HepG2 (cell line): ENCODE data around the gene CDHR5. TPM values are rescaled to one million over a fixed set of nuclear protein-coding genes. Genes with fewer than 3 reads are reported as not detected.

Experiments used
- EED ChIP-seq: sonication (generic); formaldehyde crosslinking; IDR thresholded peaks from 2 replicates; pipeline ENCODE4 v1.5.0; 2020; ENCODE audit warnings: mild to moderate bottlenecking, missing genetic modification reagents
- FOXA1 ChIP-seq, 2 experiments: fragments of 450-650 bp in 1 of 2; sonication (generic) in 1 of 2; formaldehyde crosslinking in 1 of 2; IDR thresholded peaks; 2 replicates each; pipeline versions ENCODE4 v1.4.0 to v1.6.1; 2016 to 2020; ENCODE audit warnings: missing genetic modification reagents in 1 of 2
- HOXA3 ChIP-seq: sonication (generic); formaldehyde crosslinking; IDR thresholded peaks from 2 replicates; pipeline ENCODE4 v1.5.0; 2020; ENCODE audit warnings: missing genetic modification reagents
- RARA ChIP-seq: IDR thresholded peaks from 2 replicates; pipeline ENCODE4 v1.6.1; 2016; ENCODE audit warnings: missing genetic modification reagents, missing compliant biosample characterization
- SP4 ChIP-seq: sonication (generic); formaldehyde crosslinking; IDR thresholded peaks from 2 replicates; pipeline ENCODE4 v1.8.1; 2023; ENCODE audit warnings: mild to moderate bottlenecking, missing genetic modification reagents
- ZFY ChIP-seq: sonication (generic); formaldehyde crosslinking; IDR thresholded peaks from 2 replicates; pipeline ENCODE4 v1.4.0; 2020; ENCODE audit warnings: missing genetic modification reagents
- ZMYM4 ChIP-seq: sonication (generic); formaldehyde crosslinking; IDR thresholded peaks from 2 replicates; pipeline ENCODE4 v1.8.1; 2023; ENCODE audit warnings: mild to moderate bottlenecking, missing genetic modification reagents
- ZNF256 ChIP-seq: sonication (generic); formaldehyde crosslinking; conservative IDR thresholded peaks from 2 replicates; pipeline ENCODE4 v1.4.0; 2020; ENCODE audit warnings: missing genetic modification reagents
- ZNF557 ChIP-seq: sonication (generic); formaldehyde crosslinking; IDR thresholded peaks from 2 replicates; pipeline ENCODE4 v1.4.0; 2020; ENCODE audit warnings: missing genetic modification reagents
- ZNF878 ChIP-seq: sonication (generic); formaldehyde crosslinking; IDR thresholded peaks from 2 replicates; pipeline ENCODE4 v1.8.1; 2023; ENCODE audit warnings: mild to moderate bottlenecking, missing genetic modification reagents, moderate library complexity
- polyA plus RNA-seq, 8 experiments: library from polyadenylated mRNA; depleted of rRNA in 3 of 8; stranded (reverse) in 7 of 8; unstranded in 1 of 8; fragments of >200 nt; fragmentation: Illumina TruSeq in 4 of 8; extraction: Trizol in 4 of 8; gene quantifications; 2 replicates each; pipeline versions ENCODE4 v1.2.1 to v1.2.3, GENCODE V29; 2011 to 2016; ENCODE audit warnings: low read depth in 4 of 8, missing spikeins in 1 of 8, mixed read lengths in 1 of 8; ENCODE audit not compliant: insufficient read depth in 1 of 8
- total RNA-seq, 5 experiments: library from RNA; depleted of rRNA; stranded (reverse); fragments of >200 nt; fragmentation: Illumina TruSeq; extraction: Trizol; gene quantifications; 2 replicates each; pipeline ENCODE4 v1.2.3, GENCODE V29; 2016; ENCODE audit warnings: low read depth in 1 of 5
- TF ChIP-seq, protein P1 (sequence below): sonication (generic); formaldehyde crosslinking; IDR thresholded peaks from 2 replicates; pipeline ENCODE4 v1.4.0; 2020; ENCODE audit warnings: mild to moderate bottlenecking, missing genetic modification reagents
- TF ChIP-seq, protein P2 (sequence below): sonication (generic); formaldehyde crosslinking; conservative IDR thresholded peaks from 2 replicates; pipeline ENCODE4 v1.4.0; 2020; ENCODE audit warnings: missing genetic modification reagents
- TF ChIP-seq, protein P3 (sequence below): sonication (generic); formaldehyde crosslinking; IDR thresholded peaks from 2 replicates; pipeline ENCODE4 v1.4.0; 2020; ENCODE audit warnings: missing genetic modification reagents, borderline replicate concordance
- TF ChIP-seq, protein P4 (sequence below): sonication (generic); formaldehyde crosslinking; IDR thresholded peaks from 2 replicates; pipeline ENCODE4; 2020; ENCODE audit warnings: missing genetic modification reagents, mild to moderate bottlenecking, borderline replicate concordance

CDHR5 gene
- total and polyA plus RNA-seq, 2 of the 13 experiments (the other 11 are each of a cell fraction or from before 2014, with no cell fraction given): 0.46 to 0.71 TPM

DNA sequence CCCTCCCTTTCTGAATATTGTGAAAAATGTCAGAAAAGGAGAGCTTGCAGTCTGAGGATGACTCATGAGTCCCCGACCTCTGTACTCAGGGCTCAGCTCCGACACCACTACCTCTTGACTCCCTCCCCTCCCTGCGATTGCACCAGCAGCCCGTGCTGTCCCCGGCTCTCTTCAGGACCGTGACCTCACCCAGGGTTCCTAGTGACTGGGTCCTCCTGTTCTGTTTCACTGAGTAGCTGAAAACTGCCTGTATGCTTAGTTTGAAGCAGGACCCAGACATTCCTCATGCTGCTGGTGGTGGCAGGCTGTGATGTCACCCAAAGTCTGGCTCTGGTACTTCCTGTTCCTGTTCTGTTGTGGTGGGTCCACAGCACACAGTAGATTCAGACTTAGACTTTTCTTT is 36.8 kb downstream of the CDHR5 start (continued):
- TF ChIP-seq, protein P1, sequence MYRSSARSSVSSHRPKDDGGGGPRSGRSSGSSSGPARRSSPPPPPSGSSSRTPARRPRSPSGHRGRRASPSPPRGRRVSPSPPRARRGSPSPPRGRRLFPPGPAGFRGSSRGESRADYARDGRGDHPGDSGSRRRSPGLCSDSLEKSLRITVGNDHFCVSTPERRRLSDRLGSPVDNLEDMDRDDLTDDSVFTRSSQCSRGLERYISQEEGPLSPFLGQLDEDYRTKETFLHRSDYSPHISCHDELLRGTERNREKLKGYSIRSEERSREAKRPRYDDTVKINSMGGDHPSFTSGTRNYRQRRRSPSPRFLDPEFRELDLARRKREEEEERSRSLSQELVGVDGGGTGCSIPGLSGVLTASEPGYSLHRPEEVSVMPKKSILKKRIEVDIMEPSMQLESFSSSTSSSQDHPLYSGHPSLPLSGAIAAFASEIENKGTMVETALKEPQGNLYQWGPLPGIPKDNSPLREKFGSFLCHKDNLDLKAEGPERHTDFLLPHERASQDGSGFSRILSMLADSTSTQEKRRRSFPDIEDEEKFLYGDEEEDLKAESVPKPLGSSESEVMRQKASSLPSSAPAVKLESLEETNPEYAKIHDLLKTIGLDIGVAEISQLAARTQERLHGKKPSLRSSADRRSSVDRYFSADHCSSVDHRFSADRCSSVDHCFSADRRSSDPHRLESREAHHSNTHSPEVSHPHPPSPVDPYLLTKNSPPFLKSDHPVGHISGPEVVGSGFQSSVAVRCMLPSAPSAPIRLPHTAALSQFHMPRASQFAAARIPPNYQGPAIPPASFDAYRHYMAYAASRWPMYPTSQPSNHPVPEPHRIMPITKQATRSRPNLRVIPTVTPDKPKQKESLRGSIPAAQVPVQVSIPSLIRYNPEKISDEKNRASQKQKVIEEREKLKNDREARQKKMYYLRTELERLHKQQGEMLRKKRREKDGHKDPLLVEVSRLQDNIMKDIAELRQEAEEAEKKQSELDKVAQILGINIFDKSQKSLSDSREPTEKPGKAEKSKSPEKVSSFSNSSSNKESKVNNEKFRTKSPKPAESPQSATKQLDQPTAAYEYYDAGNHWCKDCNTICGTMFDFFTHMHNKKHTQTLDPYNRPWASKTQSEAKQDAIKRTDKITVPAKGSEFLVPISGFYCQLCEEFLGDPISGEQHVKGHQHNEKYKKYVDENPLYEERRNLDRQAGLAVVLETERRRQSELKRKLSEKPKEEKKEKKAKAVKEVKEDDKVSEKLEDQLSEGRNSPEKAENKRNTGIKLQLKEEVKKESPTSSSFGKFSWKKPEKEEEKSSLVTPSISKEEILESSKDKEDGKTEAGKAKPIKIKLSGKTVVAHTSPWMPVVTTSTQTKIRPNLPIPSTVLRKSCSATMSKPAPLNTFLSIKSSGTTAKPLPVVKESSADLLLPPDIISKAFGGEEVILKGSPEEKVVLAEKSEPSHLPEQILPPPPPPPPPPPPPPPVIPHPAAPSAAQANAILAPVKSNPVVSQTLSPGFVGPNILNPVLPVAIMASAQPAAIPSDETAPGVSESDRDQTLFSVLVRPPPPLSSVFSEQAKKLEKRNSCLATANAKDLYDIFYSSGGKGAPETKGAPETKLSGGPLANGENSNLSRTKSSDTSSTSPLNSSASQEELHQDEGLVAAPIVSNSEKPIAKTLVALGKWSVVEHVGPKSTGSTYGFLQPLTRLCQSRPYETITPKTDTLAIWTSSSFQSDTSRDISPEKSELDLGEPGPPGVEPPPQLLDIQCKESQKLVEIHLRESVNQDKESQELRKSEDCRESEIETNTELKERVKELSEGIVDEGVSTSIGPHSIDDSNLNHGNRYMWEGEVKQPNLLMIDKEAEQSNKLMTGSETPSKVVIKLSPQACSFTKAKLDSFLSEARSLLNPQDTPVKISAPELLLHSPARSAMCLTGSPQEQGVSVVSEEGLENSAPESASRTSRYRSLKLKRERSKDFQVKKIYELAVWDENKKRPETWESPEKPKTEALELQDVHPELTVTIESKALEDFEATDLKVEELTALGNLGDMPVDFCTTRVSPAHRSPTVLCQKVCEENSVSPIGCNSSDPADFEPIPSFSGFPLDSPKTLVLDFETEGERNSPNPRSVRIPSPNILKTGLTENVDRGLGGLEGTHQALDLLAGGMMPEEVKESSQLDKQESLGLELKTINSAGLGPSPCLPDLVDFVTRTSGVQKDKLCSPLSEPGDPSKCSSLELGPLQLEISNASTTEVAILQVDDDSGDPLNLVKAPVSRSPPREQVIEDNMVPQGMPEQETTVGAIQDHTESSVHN (CRISPR knock-in tag): no peak
- TF ChIP-seq EED (CRISPR knock-in tag): no peak
- no peak for TF ChIP-seq SP4 (CRISPR knock-in tag)
- no peak; the same call in 1 of the 2 replicates for TF ChIP-seq ZMYM4
- peak; percentile 93 for TF ChIP-seq RARA (CRISPR knock-in tag)
- 0 out of 2 replicates have a peak, but pooled peaks have one; percentile 33 for TF ChIP-seq ZNF557 (CRISPR knock-in tag)
- TF ChIP-seq ZFY (CRISPR knock-in tag): no peak; the same call in 1 of the 2 replicates
- TF ChIP-seq, protein P2, sequence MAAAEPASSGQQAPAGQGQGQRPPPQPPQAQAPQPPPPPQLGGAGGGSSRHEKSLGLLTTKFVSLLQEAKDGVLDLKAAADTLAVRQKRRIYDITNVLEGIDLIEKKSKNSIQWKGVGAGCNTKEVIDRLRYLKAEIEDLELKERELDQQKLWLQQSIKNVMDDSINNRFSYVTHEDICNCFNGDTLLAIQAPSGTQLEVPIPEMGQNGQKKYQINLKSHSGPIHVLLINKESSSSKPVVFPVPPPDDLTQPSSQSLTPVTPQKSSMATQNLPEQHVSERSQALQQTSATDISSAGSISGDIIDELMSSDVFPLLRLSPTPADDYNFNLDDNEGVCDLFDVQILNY (CRISPR knock-in tag): no peak
- TF ChIP-seq HOXA3 (CRISPR knock-in tag): peak; percentile 81
- TF ChIP-seq, protein P3, sequence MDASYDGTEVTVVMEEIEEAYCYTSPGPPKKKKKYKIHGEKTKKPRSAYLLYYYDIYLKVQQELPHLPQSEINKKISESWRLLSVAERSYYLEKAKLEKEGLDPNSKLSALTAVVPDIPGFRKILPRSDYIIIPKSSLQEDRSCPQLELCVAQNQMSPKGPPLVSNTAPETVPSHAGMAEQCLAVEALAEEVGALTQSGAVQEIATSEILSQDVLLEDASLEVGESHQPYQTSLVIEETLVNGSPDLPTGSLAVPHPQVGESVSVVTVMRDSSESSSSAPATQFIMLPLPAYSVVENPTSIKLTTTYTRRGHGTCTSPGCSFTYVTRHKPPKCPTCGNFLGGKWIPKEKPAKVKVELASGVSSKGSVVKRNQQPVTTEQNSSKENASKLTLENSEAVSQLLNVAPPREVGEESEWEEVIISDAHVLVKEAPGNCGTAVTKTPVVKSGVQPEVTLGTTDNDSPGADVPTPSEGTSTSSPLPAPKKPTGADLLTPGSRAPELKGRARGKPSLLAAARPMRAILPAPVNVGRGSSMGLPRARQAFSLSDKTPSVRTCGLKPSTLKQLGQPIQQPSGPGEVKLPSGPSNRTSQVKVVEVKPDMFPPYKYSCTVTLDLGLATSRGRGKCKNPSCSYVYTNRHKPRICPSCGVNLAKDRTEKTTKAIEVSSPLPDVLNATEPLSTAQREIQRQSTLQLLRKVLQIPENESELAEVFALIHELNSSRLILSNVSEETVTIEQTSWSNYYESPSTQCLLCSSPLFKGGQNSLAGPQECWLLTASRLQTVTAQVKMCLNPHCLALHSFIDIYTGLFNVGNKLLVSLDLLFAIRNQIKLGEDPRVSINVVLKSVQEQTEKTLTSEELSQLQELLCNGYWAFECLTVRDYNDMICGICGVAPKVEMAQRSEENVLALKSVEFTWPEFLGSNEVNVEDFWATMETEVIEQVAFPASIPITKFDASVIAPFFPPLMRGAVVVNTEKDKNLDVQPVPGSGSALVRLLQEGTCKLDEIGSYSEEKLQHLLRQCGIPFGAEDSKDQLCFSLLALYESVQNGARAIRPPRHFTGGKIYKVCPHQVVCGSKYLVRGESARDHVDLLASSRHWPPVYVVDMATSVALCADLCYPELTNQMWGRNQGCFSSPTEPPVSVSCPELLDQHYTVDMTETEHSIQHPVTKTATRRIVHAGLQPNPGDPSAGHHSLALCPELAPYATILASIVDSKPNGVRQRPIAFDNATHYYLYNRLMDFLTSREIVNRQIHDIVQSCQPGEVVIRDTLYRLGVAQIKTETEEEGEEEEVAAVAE (CRISPR knock-in tag): no peak
- TF ChIP-seq ZNF878 (CRISPR knock-in tag): no peak
- TF ChIP-seq, protein P4, sequence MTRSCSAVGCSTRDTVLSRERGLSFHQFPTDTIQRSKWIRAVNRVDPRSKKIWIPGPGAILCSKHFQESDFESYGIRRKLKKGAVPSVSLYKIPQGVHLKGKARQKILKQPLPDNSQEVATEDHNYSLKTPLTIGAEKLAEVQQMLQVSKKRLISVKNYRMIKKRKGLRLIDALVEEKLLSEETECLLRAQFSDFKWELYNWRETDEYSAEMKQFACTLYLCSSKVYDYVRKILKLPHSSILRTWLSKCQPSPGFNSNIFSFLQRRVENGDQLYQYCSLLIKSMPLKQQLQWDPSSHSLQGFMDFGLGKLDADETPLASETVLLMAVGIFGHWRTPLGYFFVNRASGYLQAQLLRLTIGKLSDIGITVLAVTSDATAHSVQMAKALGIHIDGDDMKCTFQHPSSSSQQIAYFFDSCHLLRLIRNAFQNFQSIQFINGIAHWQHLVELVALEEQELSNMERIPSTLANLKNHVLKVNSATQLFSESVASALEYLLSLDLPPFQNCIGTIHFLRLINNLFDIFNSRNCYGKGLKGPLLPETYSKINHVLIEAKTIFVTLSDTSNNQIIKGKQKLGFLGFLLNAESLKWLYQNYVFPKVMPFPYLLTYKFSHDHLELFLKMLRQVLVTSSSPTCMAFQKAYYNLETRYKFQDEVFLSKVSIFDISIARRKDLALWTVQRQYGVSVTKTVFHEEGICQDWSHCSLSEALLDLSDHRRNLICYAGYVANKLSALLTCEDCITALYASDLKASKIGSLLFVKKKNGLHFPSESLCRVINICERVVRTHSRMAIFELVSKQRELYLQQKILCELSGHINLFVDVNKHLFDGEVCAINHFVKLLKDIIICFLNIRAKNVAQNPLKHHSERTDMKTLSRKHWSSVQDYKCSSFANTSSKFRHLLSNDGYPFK (CRISPR knock-in tag): no peak
- TF ChIP-seq ZNF256 (CRISPR knock-in tag): no peak
- TF ChIP-seq FOXA1 (IDR thresholded peaks at IDR 0.05): no peak
- TF ChIP-seq FOXA1 (CRISPR knock-in tag; IDR thresholded peaks at IDR 0.05): 0 out of 2 replicates have a peak, but pooled peaks have one; percentile 5
